OCI-LY3 (cell line): ENCODE data around the gene ZNF627.

Source experiments
- H2AFZ ChIP-seq: fragments of 200-600, 300-600 bp; shearing (Covaris generic); 2 replicates; pipeline ENCODE4 v1.6.0; 2014; ENCODE audit warnings: antibody characterized with exemption, low read depth, low read length
- H3K27ac ChIP-seq: fragments of 200-600, 300-600 bp; sonication (generic); 2 replicates; pipeline ENCODE4 v1.5.1; 2014; ENCODE audit warnings: mild to moderate bottlenecking, low read length, moderate library complexity, mixed read lengths
- H3K27me3 ChIP-seq: fragments of 200-600, 300-600 bp; sonication (generic); 2 replicates; pipeline ENCODE4 v1.6.1; 2014; ENCODE audit warnings: low read depth, low read length, mixed read lengths
- H3K36me3 ChIP-seq: fragments of 200-600, 300-600 bp; sonication (generic); replicated peaks from 2 replicates; pipeline ENCODE3; 2014; ENCODE audit warnings: low read depth, low read length, mixed read lengths
- H3K4me1 ChIP-seq: fragments of 300-600, 200-600 bp; sonication (generic); 2 replicates; pipeline ENCODE4 v1.6.1; 2014; ENCODE audit warnings: low read length, mixed read lengths
- H3K4me2 ChIP-seq: fragments of 200-600, 300-600 bp; sonication (generic); 2 replicates; pipeline ENCODE4 v1.6.1; 2014; ENCODE audit warnings: low read length, mixed read lengths
- H3K4me3 ChIP-seq: fragments of 300-600, 200-600 bp; sonication (generic); 2 replicates; pipeline ENCODE4 v1.5.1; 2014; ENCODE audit warnings: antibody characterized with exemption, mild to moderate bottlenecking, low read length, moderate library complexity
- H3K79me2 ChIP-seq: fragments of 300-600, 200-600 bp; shearing (Covaris generic); 2 replicates; pipeline ENCODE4 v1.6.1; 2014; ENCODE audit warnings: mild to moderate bottlenecking, low read length, mixed read lengths
- H3K9ac ChIP-seq: fragments of 300-600, 200-600 bp; shearing (Covaris generic); 2 replicates; pipeline ENCODE4 v1.6.0; 2014; ENCODE audit warnings: mild to moderate bottlenecking, low read length, moderate library complexity
- H3K9me3 ChIP-seq: fragments of 200-600, 300-600 bp; shearing (Covaris generic); 2 replicates; pipeline ENCODE4 v1.6.1; 2014; ENCODE audit warnings: low read length, mixed read lengths; ENCODE audit not compliant: insufficient read depth
- H4K20me1 ChIP-seq: fragments of 200-600, 300-600 bp; sonication (generic); 2 replicates; pipeline ENCODE4 v1.6.1; 2016; ENCODE audit warnings: low read length, mixed read lengths; ENCODE audit not compliant: insufficient read depth
- CTCF ChIP-seq: fragments of 200-600, 300-600 bp; sonication (generic); IDR thresholded peaks from 2 replicates; pipeline ENCODE4 v1.5.1; 2014; ENCODE audit warnings: antibody characterized with exemption, low read length, low read depth
- EZH2phosphoT487 ChIP-seq: fragments of 200-600 bp; shearing (Covaris generic); IDR thresholded peaks from 2 replicates; pipeline ENCODE4 v1.6.1; 2018; ENCODE audit warnings: antibody characterized with exemption, mixed run types, low read depth

Gene ZNF627

GRCh38 chr19:11577451-11578257 lies 19.6 kb upstream of the ZNF627 start, which contains the start of gene ACP5:
ACP5 (minus strand) TSS chr19:11577645; CDS start chr19:11577317, 328 bp downstream.
- H3K27me3 ChIP-seq = peaks cover 18% of the 10 kb centered on the region
- no peaks in the 10 kb centered on the region for H3K9me3 ChIP-seq
- TF ChIP-seq EZH2phosphoT487 (no peak), CTCF (no peak)
- H2AFZ ChIP-seq = no peak within 1 kb of the TSS
- H3K9ac ChIP-seq = no peak within 1 kb of the TSS
- H3K4me2 ChIP-seq = no peak within 1 kb of the TSS
- peaks cover 27% of the 10 kb centered on the region for H3K4me1 ChIP-seq
- H3K79me2 ChIP-seq = no peaks in the 10 kb centered on the region
- H3K27ac ChIP-seq = no peak within 1 kb of the TSS
- H3K4me3 ChIP-seq = no peak within 1 kb of the TSS
- H3K36me3 ChIP-seq = no peaks in the 10 kb centered on the region
- H4K20me1 ChIP-seq = no peaks in the 10 kb centered on the region

- peaks cover 18% of the 10 kb centered on the region for H3K27me3 ChIP-seq
- no peak overlapping the region for H3K9ac ChIP-seq
- H3K79me2 ChIP-seq = no peaks in the 10 kb centered on the region
- no peak overlapping the region for H3K27ac ChIP-seq
- H2AFZ ChIP-seq = no peak overlapping the region
- TF ChIP-seq EZH2phosphoT487 (no peak), CTCF (no peak)
- no peaks in the 10 kb centered on the region for H3K36me3 ChIP-seq
- H3K9me3 ChIP-seq = no peaks in the 10 kb centered on the region
- H3K4me3 ChIP-seq = no peak overlapping the region
- H3K4me1 ChIP-seq = peaks cover 34% of the 10 kb centered on the region
- H3K4me2 ChIP-seq = peak overlapping the region; percentile 22; the same call in 1 of the 2 replicates
- no peaks in the 10 kb centered on the region for H4K20me1 ChIP-seq
Measured at GRCh38 chr19:11578258-11579142, 18.8 kb upstream of the ZNF627 start.

GRCh38 chr19:11580116-11580515 lies 17.2 kb upstream of the ZNF627 start:
- H3K79me2 ChIP-seq = no peaks in the 10 kb centered on the region
- no peak overlapping the region for H2AFZ ChIP-seq
- no peak overlapping the region for H3K4me2 ChIP-seq
- H3K4me1 ChIP-seq = peaks cover 37% of the 10 kb centered on the region
- no peak for TF ChIP-seq EZH2phosphoT487
- TF ChIP-seq CTCF = no peak
- no peak overlapping the region for H3K27ac ChIP-seq
- peaks cover 20% of the 10 kb centered on the region for H3K27me3 ChIP-seq
- no peaks in the 10 kb centered on the region for H4K20me1 ChIP-seq
- no peak overlapping the region for H3K4me3 ChIP-seq
- no peaks in the 10 kb centered on the region for H3K36me3 ChIP-seq
- no peak overlapping the region for H3K9ac ChIP-seq
- no peaks in the 10 kb centered on the region for H3K9me3 ChIP-seq

GRCh38 chr19:11581740-11582139 lies 15.5 kb upstream of the ZNF627 start:
- Histone ChIP-seq H3K27ac (peak overlapping the region; percentile 84), H3K36me3 (no peaks in the 10 kb centered on the region), H4K20me1 (no peaks in the 10 kb centered on the region), H3K9ac (peak overlapping the region; percentile 46), H3K9me3 (no peaks in the 10 kb centered on the region), H2AFZ (0 out of 2 replicates have a peak overlapping the region, but pooled peaks have one; percentile 0), H3K79me2 (no peaks in the 10 kb centered on the region), H3K4me2 (peak overlapping the region; percentile 60), H3K4me3 (peak overlapping the region; percentile 61), H3K27me3 (peaks cover 27% of the 10 kb centered on the region), H3K4me1 (peaks cover 38% of the 10 kb centered on the region)
- TF ChIP-seq CTCF = no peak
- no peak for TF ChIP-seq EZH2phosphoT487
